Smooth muscle cell of the brain vasculature (primary cell): Measurements from ENCODE around the gene ARHGEF7.
"Not testable (repeated sequence)": the region's sequence is repeated elsewhere in the genome, so short reads cannot be mapped to it uniquely, and the experiment has no call there.

Source experiments
- DNase-seq: peaks from one replicate; pipeline ENCODE4 v3.0.0-alpha.2; 2012; ENCODE audit warnings: low read depth, low spot score

Gene ARHGEF7

DNA sequence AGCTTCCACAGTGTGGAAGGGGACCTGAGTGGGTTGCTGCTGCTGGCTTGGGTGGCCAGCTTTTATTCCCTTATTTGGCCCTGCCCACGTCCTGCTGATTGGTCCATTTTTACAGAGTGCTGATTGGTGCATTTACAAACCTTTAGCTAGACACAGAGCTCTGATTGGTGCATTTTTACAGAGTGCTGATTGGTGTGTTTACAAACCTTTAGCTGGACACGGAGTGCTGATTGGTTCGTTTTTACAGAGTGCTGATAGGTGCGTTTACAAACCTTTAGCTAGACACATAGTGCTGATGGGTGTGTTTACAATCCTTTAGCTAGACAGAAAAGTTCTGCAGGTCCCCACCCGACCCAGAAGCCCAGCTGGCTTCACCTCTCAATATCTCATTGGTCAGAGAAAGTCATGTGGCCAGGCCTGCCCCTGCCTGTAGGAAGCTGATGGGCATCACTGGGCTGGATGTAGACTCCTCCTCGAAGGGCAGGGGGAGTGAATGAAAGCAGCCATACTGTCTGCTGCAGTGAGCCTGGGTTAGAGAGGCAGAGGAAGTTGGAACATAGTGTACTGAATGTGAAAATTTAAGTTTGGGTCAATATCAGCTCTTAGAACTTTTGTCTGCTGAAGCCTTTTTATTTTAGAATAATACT is 83.7 kb downstream of the ARHGEF7 start:
- DNase-seq, result not testable (repeated sequence)

DNA sequence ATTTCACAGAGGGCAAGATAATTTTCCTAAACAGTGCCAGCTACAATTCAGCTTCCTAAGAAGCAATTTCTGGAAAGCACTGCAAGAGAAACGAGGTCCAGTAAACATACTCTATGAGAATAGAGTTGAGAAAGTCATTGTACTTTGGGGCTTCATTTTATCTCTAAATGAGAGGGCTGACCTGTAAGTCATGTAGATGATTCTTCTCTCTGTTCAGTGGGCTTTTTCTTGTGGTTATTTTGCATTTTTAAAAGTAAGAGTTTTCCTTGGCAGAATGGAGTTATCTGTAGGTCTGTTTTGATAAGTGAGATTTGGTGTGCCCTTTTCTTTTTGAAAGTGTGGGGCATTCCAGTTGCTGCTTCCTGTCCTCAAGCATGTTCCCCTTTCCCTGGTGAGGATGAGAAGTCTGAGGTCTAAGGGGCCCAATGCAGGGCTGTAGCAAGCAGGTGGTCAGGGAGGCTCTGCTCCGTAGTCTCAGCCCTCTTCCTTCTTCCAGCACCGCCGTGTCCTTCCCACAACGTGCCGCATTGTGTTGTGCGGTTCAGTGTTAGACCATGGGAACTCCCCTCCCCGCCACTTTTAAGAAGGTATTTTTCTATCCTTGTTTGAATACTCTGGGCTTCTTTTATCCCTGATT is 86.3 kb downstream of the ARHGEF7 start:
- no peak for DNase-seq

DNA sequence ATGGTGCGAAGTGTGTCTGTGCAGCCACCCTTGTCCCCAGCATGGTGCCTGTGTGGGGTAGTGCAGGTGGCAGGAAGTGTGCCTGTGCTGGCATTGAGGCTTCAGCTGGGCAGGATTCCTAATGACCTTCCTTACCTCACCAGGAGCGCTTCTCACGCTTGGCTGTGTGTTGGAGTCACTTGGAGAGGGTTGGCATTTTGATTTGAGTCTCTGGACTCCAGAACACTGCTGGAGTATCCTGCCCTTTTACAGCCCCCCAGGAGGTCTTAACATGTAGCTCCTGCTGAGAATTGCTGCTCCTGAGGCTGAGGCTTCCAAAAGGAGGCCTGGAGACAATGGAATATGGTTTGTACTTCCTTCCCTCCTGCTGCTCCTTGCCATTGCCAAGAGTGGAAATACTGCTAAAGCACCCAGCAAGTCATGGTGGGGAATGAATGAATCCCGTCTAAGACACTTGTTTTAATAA is 87.1 kb downstream of the ARHGEF7 start:
- DNase-seq, result no peak

DNA sequence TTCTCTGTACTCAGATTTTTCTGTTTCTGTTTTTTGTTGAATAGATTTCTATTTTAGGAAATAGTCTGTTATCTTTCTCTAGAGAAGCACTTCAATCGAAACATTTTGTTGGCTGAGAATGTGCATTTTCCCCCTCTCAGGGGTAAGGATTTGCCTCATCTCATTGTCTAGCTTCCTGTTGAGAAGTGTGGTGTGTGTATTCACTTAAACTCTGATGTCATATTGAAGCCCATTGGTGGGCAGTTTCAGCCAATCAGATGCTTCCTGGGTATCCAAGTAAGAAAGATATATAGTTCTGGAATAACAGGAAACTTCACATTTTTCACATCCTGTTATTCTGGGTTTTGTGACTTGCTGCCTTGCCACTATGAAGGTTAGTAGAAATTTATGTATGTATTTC is 87.6 kb downstream of the ARHGEF7 start:
- DNase-seq, result peak; percentile 91

DNA sequence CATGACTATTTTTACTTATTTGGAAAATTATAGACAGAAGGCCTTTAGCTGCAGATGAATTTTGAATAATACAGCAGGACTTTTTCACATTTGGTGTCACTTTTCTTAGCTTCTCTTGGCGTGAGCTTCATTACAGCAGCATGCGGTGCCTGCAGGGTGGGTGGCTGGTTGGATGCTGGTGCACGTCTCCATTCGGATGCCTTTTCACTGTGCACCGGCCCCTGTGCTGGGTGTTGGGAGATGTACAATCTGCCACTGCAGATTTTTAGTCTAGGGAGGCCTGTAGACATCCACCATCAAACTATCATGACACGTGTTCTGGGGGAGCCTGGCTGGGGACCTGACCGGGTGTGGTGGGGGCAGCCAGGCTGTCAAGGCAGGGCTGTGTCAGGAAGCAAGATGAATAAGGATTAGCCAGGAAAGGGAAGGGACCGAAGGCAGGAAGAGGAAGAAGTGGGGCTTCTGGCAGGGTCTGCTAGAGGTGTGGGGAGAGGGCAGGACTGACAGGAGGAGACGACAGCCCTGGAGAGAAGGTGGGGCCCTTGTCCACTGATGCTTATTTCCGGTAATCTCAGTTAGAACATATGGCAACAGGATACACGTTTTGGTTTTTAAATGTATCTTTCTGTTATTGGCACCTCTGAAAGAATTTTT is 88.8 kb downstream of the ARHGEF7 start:
- DNase-seq, result no peak

DNA sequence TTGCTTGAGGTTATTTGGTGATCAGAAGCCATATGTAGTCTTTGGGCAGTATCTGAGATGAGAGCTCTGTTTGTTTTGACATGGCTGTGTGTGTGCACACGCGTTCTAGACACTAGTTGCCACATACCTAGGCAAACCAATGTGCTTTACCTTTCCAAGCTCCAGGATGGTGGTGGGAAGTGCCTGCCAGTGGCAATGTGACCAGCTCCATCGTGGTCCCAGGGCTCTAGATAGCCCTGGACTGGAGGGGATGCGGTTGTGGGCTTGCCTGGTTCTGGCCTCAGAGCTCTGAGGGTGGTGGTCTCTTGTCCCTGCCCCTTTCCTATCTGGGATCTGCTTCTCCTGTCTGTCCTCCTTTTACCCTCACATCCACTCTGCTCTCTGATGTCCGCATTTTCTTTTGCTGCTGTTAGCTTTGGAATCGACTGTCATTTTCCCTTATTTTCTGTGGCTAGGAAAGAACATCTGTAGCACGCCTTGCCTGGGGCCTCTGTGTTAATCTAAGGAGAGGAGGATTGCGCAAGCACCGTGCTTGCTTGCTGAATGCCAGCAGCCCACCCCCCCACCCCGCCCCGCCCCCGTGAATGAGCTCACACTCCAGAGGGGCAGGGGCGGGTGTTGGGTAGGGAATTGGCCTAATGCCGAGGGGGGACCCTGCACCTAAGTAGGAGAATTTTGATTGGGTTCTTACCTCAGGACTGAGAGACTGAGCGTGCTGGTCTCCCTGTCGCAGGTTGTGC is 89.5 kb downstream of the ARHGEF7 start:
- DNase-seq, result no peak

DNA sequence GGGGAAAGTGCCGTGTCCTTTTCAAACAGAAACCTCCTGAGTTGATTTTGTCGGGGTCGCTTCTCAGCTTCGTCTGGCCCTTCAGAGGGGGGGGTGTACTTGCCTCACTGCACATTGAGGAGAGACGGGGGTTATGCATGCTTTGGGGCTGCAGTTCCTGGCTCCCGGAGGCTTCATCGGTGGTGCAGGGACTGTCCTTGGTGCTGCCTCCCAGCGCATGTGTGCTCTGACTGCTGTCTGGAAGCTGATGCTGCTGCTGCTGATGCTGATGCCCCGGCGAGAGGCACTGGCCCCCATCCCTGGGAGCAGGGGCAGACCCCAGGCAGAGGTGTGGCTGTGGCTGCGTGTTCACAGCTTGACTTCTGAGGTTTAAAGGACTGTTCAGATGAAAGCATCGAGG is 91.0 kb downstream of the ARHGEF7 start:
- no peak for DNase-seq

DNA sequence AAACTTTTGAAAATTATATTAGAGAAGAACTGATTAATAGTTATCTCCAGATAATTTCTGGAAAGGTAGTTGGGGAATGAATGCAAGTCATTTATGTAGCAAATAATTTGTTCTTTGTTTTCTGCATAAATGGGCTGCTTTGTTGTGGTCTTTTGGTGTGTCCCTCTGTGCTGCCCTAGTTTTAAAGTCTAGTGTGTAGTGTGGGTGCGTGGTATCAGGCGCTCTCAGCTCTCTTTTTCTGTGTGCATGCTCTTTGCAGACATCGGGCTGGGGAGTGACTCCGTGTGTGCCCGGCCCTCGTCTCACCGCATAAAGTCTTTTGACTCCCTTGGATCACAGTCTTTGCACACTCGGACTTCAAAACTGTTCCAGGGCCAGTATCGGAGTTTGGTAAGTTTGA is 94.5 kb downstream of the ARHGEF7 start:
- DNase-seq, result no peak

DNA sequence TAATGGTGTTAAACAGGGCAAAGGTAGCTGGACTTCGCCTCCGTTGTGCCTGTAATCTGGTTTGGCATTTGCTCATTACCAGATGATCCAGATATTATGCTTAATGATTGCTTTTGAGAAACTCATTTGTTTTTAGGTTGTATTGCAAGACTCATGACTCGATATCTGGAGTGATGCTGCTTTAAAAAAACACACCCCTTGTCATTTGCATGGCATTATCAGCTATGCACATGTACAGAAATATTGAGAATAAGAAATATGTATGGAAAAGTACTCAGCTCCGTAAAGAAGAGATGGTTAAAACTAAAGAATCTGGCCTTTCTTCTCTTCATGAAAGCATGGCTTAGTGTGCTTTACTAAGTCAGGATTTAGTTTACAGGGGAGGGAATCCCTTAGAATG is 95.0 kb downstream of the ARHGEF7 start:
- DNase-seq, result no peak

DNA sequence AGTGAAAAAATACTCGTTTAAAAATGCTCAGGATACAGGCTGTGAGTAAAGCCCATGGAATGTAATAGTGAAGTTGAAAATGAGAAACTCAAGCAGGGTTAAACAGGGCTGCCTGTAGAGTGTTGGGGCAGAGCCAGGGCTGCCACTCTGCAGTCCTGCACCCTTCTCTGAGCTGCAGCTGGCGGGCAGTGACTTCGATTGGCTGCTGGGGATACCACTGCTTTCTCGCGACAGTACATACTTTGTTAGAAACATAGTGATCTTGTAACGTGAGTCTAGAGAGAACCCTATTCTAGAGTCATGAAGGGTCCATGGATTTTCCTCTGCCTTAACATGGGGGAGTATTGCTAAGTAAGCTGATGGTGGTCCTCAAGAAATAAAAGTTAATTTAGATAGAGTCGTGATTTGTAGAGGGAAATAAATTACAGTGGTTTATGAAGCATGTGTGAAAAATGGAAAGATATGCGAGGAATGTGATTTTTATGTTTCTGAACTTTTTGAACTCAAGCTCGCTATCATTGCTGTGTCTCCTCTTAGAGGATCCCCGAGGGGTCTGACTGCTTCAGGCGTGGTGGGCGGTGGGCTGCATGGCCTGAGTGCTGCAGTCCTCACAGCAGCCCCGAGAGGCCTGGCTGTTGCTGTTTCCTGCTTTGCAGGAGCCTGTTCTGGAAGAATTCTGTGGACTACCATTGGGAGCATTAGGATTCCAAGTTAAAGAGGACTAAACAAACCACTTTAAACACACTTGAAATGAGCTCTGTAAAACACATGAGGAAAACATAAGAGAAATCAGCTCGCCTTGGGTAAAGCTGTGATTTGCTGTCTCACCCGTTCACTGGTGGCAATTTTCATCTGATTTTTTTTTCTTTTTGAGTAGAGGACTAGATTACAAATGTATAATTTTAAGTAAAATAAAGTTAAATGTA is 95.7 kb downstream of the ARHGEF7 start:
- DNase-seq, result peak; percentile 71

DNA sequence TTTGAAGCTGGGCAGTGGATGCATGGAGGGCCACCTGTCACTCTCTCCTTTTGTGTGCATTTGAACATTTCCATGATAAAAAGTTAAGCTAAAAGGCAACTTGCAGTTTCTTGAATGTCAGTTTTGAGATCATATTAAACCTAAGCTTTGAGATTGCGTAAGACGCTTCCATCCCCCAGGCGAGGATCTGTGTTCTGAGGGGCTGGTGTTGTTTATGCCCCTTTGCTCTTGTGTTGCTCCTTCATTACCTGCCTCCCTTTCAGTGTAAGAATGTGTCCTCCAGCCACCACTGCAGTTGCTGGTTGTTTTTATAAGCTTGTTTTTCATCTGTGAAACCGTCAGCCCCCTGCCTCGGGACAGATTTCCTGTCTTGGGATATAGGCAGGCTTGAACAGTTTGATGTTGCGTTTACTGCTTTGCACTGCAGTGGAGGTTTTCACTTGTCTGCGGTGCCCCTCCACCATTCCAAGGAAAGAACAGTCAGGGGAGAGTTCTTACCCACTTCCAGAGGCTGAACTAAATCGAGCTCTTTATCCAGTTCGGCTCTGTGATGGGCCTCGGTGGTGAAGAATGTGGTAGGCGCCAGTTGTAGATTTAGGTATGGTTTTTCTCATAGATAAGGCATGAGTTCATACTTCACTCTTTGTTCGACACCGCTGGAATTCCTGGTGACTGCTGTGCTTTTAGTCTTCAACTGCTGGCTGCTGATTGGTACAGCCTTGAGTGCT is 96.8 kb downstream of the ARHGEF7 start:
- DNase-seq, result no peak

DNA sequence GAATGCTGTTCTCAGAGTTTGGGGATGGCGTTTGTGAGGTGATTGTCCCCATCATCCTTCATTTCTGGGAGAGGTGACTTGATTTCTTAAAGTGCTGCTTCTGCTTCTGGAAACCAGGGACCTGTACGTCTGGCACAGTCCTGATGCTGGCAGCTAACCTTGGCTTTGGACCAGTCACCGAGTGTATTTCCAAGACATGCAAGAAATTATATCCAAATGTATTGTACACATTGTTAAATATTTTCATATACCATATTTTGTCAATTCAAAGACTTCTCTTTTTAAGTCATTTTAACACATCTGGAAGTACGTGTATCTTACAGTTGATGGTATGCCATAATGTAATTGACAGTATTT is 97.4 kb downstream of the ARHGEF7 start:
- no peak for DNase-seq

DNA sequence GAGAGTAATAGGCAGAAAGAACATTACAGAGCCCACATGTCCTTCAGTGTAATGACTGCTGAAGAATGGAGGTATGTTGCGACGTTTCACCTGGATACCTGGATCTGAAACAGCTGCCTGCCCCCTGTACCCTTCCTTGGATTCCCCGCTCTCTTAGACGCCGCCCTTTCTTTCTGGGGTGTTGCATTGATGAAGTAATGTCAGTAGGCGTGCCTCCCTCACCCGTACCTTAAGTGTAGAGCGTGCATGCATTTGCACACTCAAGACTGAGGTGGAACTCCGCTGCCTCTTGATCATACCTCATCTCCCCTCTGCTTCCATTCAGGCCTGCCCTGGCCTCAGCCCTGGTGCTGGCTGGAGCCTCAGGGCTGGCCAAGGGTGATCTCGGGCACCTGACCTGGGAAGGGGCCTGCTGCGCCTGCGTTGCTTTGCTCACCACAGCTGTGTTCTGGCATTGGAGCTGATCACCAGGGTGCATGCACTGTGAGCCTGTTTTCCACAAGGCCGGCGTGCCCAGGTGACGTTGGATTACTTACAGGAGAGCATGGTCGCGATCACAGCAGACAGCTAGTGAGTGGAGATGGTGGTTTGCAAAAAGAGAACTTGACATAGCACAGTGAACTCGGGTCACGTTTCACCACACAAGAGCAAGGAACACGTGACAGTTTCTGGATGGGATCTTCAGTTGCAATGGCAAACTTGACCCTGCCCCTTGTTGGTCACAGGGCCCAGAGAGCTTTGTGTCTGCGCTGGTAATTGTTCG is 99.0 kb downstream of the ARHGEF7 start:
- DNase-seq, result no peak

DNA sequence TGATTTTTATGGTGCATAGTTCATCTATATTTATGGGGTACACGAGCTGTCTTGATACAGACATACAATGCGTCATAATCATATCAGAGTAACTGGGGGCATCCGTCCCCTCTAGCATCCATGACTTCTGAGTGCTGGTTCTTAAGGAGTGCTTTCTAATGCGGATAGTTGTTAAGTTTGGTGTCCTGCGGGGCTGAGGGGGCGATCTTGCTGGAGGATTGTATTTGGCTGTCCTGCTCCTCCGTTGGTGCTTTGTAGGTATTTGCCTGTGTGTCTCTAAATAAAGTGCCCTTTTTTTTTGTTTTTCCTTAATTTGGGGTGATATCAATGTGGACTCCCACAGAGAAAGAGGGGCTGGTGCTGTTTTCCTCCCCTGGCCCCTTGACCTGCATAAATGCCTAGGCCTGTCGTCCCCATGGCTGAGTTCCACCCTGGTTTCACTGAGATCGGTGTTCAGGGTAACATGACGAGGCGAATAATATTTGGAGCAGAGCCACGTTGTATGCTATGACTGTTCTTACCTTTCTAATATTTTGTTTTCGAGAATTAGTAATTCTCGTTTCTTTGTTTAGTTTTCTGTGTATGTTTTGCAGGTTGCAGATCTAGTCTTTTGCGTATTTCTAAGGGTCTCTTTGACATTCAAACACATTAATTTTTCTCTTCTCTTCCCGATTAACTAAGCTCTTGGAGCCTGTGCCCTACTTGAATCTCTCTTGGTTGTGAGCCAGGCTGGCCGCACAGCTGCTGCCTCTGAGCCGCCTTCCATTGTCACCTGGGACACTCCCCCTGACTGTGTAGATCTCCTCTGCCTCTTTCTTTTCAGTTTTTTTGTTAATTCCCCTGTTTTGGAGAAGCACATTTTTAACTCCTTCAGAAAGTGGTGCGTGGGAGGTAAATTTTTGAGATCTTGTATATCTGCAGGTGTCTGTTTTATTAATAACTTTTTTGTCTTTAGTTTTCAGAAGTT is 100.3 kb downstream of the ARHGEF7 start:
- no peak for DNase-seq

DNA sequence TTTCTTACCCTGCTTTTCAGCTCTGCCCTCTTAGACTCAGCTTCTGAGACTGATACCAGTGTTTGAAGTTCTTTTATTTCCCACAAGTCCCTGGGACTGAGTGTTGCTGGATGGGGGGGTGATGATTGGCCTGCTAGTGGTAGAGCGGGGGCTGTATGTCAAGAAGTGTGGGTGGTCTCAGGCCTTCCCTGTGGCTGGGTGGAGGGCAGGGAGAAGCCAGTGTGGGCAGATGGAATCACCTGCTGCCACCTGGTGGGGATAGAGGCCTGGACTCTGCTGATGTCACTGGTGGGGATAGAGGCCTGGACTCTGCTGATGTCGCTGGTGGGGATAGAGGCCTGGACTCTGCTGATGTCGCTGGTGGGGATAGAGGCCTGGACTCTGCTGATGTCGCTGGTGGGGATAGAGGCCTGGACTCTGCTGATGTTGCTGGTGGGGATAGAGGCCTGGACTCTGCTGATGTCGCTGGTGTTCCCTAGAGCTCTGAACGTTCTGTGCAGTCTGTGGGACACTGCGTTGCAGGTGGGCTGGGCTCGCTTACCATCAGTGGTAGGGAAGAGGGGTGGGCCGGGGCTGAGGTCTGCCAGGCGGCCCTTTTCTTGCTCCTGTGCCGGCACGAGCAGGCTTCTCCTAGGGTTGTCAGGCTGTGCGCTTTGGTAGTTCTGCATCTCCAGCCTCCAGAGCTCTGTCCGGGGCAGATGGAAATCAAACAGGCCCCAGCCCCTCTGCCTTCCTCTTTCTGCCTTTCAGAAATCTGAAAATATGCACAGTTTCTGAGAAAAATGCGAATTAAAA is 101.3 kb downstream of the ARHGEF7 start:
- DNase-seq, result no peak

DNA sequence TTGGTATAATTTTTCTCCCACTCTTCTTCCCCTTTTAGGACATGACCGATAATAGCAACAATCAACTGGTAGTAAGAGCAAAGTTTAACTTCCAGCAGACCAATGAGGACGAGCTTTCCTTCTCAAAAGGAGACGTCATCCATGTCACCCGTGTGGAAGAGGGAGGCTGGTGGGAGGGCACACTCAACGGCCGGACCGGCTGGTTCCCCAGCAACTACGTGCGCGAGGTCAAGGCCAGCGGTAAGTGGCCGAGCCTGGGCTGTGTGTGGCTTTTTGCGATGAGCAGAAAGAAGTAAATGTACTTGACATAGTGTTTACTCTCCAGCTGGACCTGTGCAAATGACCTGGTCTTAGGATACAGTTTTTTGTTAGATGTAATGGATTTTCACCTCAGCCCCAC is 102.5 kb downstream of the ARHGEF7 start:
- no peak for DNase-seq

DNA sequence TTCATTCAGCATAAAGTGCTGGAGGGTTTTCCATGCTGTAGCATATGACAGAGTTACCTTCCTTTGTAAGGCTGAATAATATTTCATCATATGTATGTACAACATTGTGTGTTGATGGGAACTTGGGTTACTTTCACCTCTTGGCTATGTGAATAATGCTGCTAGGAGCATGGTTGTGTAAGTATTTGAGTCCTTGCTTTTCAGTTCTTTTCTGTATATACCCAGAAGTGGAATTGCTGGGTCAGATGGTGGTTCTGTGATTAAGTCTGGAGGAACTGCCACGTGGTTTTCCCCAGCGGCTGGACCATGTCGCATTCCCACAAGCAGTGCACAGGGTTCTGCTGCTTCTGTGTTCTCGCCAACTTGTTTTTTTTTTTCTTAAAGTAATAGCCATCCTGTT is 104.2 kb downstream of the ARHGEF7 start:
- no peak for DNase-seq

DNA sequence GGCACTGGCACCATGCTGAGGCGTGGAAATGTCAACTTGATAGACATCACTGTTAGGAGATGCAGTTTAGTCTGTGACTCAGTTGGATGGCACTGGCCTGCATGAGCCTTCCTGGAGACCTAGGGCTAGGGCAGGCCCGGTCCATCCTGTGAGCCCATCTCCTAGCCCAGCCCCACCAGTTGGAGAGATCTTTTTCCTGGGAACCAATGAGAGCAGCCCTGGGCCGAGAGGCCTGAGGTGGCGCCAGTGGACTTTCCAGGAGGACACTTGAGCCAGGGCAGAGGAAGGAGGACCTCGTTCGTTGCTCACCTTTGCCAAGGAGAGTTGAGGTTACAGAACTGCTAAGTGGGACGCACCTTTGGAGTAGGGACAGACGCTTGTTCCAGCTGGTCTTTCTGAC is 104.8 kb downstream of the ARHGEF7 start:
- DNase-seq, result no peak
